GM12892 (cell line): Measurements from ENCODE around the gene PGA3.
"Not testable (repeated sequence)": the region's sequence is repeated elsewhere in the genome, so short reads cannot be mapped to it uniquely, and the experiment has no call there.

Experiments
- DNase-seq: peaks from one replicate; pipeline ENCODE4 v3.0.0; 2011; ENCODE audit not compliant: insufficient read length
- FAIRE-seq: peaks from 2 replicates; lab custom pipeline; 2011; peaks lifted over from hg19 to GRCh38; lab: Jason Lieb, UNC
- POLR2A ChIP-seq: IDR thresholded peaks from 2 replicates; pipeline ENCODE4 v1.6.1; 2011; ENCODE audit warnings: low read depth, low read length, control low read depth
- POLR2AphosphoS5 ChIP-seq: IDR thresholded peaks from 2 replicates; pipeline ENCODE4 v1.6.1; 2011; ENCODE audit warnings: low read depth, low read length, control low read depth
- TAF1 ChIP-seq: IDR thresholded peaks from 2 replicates; pipeline ENCODE4 v1.6.1; 2011; ENCODE audit warnings: low read depth, mild to moderate bottlenecking, control low read depth, low read length, borderline replicate concordance

PGA3 gene

DNA sequence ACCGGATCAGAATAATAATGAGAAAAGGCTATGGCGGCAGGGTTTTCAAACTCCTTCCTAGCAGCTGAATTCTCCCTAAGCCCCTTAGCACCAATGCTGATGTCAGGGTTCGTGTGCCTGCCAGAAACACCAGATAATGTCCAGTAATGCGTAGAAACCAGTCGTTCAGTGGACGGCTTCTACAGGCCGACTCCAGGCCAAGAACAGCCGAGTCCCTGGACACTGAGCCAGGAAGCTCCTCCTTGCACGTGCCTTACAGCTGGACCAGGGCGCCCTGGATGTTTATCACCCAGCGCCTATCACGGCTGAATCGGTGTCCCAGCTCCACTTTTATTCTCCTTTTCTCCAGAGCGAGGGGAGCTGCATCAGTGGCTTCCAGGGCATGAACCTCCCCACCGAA lies 27.7 kb downstream of the PGA3 start:
- not testable (repeated sequence) for DNase-seq, FAIRE-seq

DNA sequence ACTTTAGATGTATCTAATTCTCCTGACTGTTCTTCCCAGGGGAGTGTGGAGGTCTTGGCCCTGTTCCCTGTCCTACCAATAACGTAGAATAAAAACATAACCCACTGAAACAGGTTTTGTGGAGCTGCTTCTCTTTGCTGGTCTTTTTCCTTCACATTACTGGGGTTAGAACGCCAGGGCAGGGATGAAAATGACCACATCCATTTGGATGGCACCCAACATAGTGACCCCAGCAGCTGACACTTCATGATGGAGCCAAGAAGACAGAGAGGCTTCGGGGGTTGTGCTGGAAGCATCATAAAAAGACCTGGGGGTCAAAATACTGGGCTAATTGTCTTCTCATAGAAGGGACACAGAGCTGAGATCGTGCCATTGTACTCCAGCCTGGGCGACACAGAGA lies 28.3 kb downstream of the PGA3 start:
- FAIRE-seq, DNase-seq: not testable (repeated sequence)

DNA sequence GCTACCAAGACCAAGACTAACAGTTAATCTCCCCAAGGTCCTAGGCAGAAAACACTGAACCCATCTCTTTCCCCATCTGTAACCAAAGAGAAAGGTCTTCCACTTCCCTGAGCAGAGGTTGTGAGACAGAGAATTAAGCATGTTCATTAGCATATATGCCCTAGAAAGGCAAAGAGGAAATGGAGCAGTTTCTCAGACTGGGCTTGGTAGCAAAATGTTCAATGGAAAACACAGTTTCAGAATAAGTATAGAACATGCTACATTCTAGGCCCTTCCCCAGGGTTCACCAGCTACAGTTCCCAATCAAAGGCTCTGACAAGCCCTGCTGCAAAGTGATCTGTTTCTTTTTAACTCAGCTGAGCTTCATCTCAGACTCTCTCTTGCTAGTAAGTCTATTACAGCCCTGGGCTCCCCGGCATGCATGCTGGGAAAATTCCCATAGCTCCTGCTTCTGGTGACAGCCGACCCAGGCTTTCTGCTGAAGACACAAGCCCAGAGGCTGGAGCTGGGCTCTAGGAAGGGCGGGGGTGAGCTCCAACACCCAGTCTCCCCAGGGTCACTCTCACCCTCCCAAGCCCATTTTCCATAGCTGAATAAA lies 29.3 kb downstream of the PGA3 start:
- not testable (repeated sequence) for DNase-seq, FAIRE-seq

DNA sequence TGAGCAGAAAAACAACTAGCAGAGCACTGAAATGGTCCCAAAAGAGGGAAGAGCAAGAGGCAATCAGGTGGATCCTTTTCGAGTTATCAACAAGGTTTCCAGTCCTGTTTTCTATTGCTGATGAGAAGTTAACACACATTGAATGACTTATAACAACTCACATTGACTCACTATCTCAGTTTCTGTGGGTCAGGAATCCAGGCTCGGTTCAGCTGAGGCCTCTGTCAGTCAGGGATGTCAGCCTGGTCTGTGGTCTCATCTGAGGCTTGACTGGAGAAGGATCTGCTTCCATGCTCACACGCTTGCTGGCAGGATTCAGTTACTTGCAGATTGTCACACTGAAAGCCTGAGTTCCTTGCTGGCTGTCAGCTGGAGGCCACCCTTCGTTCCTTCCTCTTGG lies 33.8 kb downstream of the PGA3 start:
- FAIRE-seq, DNase-seq: not testable (repeated sequence)

DNA sequence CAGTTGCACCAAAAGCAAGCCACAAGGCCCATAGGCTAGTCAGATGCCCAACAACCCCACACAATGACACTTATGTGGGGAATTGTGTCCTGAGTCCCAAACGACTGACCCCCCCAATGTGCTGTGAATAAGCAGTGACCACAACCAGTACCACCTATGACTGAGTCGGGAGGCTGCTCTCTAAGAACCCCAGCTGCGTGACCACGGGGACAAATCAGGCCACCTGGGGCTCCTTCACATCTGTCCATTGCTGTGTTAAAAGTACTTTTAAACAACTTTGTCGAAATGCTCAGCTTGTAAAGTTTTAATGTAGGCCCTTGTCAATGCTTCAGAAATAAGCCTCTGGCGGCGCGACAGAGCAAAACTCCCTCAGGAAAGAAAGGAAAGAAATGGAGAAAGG lies 37.0 kb downstream of the PGA3 start:
- FAIRE-seq, DNase-seq: not testable (repeated sequence)

DNA sequence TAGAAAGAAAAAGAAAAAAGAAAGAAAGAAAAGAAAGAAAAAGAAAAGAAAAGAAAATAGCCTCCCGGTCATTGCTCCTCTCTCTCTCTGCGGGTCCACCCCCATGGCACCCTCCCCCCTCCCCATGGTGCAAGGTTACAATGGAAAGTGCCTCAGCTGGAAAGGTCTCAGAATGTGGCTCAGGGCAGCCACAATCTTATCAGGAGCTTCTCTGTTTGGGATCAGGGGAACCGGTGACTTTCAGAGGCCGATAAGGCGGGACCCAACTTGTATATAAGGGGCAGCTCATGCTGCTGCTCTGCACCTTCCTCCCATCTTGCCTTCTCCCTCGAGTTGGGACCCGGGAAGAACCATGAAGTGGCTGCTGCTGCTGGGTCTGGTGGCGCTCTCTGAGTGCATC lies 37.6 kb downstream of the PGA3 start, which contains the start of gene PGA5:
TSS of gene PGA5 (plus strand) at position 301 of the 400 bp plus-strand sequence. CDS start at position 353, 52 bp downstream.
- not testable (repeated sequence) for DNase-seq, FAIRE-seq

DNA sequence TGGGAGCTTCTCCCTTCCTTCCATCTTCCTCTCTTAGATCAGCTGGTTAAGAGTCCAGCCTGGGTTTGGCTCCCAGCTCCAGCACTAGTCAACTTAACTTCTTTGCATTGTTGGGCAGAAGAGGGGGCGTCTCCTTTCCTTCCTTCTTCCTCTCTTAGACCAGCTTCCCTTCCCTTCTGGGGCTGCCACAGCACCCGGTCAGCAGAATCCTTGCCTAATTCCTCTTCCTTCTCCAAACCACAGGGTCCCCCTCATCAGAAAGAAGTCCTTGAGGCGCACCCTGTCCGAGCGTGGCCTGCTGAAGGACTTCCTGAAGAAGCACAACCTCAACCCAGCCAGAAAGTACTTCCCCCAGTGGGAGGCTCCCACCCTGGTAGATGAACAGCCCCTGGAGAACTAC lies 38.2 kb downstream of the PGA3 start:
- not testable (repeated sequence) for FAIRE-seq, DNase-seq

DNA sequence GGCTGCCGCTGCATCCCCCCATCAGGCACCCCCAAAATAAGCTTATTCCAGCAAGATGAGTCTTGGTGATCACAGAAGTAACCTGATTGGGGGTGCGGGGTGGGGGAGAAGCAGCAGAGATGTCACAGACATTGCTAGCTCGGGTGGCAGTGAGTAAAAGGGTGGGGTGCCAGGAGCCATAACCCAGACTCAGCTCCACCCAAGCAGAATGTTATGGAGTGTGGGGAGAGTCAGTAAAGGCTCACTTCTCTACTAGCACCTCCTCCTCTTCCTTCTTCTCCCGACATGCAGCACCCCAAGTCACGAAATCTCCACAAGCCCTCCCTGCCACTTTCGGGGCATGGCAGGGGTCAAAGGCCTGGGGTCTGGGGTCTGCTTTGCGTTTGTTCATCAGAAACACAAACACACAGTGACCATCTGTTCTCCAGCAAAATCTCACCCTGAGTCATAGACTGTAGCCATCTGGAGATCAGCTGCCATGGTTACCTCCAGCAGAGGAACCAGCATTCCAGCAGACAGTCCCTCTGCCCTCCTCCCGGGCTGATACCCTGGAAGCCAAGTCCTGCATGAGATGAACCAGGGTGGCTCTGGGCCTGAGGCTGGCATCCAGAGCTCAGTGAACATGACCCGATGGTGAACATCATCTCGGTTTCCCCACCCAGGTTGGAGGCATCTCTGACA lies 42.1 kb downstream of the PGA3 start:
- FAIRE-seq: not testable (repeated sequence)

DNA sequence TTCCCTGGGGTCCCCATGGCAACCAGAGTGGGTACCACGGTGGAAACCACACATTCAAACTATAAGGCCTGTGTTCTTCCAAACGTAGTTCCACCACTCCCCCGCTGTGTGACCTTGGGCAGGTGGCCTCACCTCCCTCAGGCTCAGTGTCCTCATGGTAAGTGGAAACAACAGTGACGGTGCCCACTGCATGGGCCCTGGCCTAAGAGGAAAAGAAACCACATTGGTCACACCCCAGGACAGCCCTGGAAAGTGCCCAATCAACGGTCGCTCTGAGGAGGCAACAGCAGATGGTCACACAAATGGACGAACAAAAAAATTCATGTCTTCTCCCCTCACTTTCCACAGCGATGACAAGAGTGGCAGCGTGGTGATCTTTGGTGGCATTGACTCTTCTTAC lies 44.8 kb downstream of the PGA3 start:
- FAIRE-seq, DNase-seq: not testable (repeated sequence)

More for the DNA sequence above, 42.1 kb downstream of the PGA3 start:
- DNase-seq: not testable (repeated sequence)

DNA sequence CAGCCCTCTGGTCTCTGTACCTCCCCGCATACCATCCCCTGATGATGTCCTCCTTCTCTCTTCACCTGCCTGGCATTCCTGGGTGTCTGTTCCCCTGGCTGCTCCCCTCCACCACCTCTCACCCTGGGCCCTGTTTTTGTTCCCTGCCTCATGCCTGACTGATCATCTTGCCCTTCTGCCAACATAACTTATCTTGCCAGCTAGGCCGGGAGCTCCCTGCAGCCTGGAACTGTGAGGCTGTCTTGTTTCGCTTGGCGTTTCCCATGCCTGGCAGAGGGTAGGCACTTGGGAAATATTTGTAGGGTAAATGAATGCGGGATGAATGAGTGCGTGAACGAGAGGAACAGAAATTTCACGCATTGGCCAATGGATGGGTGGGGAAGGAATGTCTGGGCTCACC lies 45.9 kb downstream of the PGA3 start:
- FAIRE-seq, DNase-seq: not testable (repeated sequence)

DNA sequence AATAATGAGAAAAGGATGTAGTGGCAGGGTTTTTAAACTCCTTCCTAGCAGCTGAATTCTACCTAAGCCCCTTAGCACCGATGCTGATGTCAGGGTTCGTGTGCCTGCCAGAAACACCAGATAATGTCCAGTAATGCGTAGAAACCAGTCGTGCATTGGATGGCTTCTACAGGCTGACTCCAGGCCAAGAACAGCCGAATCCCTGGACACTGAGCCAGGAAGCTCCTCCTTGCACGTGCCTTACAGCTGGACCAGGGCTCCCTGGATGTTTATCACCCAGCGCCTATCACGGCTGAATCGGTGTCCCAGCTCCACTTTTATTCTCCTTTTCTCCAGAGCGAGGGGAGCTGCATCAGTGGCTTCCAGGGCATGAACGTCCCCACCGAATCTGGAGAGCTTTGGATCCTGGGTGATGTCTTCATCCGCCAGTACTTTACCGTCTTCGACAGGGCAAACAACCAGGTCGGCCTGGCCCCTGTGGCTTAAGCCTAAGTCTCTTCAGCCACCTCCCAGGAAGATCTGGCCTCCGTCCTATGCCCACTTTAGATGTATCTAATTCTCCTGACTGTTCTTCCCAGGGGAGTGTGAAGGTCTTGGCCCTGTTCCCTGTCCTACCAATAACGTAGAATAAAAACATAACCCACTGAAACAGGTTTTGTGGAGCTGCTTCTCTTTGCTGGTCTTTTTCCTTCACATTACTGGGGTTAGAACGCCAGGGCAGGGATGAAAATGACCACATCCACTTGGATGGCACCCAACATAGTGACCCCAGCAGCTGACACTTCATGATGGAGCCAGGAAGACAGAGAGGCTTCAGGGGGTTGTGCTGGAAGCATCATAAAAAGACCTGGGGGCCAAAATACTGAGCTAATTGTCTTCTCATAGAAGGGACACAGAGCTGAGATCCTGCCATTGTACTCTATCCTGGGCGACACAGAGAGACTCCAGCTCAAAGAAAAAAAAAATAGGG lies 47.8 kb downstream of the PGA3 start:
- not testable (repeated sequence) for DNase-seq, FAIRE-seq

DNA sequence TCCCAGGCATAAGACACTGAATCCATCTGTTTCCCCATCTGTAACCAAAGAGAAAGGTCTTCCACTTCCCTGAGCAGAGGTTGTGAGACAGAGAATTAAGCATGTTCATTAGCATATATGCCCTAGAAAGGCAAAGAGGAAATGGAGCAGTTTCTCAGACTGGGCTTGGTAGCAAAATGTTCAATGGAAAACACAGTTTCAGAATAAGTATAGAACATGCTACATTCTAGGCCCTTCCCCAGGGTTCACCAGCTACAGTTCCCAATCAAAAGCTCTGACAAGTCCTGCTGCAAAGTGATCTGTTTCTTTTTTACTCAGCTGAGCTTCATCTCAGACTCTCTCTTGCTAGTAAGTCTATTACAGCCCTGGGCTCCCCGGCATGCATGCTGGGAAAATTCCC lies 49.0 kb downstream of the PGA3 start:
- not testable (repeated sequence) for FAIRE-seq, DNase-seq

DNA sequence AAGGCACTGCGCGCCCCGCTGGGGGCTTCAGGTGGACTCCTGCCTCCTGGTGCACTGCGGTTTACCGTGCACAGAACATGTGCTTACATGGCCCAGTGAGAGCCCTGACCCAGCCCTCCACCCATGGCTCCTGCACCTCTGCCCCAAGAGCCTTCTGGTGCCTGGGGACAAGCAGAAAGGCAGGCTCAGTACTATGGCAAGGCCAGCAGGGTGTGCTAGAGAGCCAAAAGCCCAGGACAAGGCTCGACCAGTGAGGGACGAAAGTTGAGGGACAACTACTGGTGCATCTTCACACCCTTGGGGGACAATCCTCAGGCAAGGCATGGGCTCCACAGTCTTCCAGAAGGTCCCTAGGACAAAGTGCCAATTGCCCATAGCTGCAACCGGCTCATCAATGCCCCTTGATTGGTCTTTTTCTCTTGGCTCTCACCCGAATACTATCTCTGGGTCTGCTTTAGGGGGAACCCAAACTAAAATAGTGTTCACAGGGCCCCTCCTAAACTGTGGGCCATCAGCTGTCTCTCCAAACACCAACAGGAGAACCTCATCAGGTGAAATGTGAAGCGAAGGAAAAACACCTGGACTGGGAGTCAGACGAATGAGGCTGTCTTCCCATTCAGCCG lies 51.2 kb downstream of the PGA3 start:
- peak; percentile 87 for FAIRE-seq
- TF ChIP-seq POLR2A (no peak), TAF1 (no peak), POLR2AphosphoS5 (no peak)
- peak; percentile 80 for DNase-seq
